Measurements from ENCODE around the gene ACAA1. TPM values are rescaled to one million over a fixed set of nuclear protein-coding genes. Genes with fewer than 3 reads are reported as not detected.

ACAA1 gene
- total and polyA plus RNA-seq, 10 of the 15 experiments (the other 5 are each of a cell fraction or from before 2014, with no cell fraction given): 5.7 to 85.4 (median 60.6) TPM

DNA sequence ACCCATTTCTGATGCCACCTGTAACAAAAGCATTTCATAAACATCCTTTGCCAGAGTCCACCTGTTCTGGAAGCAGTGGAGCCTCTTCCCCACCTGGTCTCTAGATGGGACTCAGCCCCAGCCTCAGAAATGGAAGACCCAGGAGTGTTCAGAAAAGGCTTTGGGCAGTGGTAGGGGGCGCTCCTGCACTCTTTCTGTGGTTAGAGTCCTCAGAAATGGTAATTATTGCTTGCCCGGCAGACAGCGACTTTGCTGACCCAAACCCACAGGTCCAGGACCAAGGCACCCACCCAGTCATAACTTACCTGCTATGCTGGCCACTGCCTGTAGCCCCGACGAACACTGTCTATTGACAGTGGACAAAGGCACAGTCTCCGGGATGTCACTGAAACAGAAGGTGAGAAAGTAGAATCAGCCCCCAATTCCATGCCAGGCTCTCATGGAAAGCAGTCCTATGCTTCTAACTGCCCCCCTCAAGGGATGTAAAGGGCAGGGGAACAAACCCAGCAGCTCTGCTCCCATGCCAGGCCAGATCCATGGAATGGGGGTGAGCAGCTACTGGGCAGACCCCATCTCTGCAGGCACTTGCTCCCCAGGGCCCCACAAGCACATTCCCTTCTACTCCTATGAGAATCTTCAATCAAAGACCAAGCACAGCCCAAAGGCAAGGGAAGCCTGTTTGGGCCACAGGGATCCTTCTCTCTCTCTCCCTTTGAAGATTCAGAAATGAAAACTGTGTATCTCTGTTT is 5.1 kb downstream of the ACAA1 start:
- 77% methylated on average over 6 of the region's 6 CpGs for WGBS (ENCODE audit: insufficient coverage, insufficient replicate concordance, low lambda C conversion rate, missing lambda C conversion rate)
- in situ Hi-C loops (cut with MboI): no loop called here
- no peak overlapping the region for H3K4me3 ChIP-seq
- no TSS peak for BruUV-seq (replicated peaks)
- DNase-seq (ENCODE audit: low read depth, low spot score) (no peak), FAIRE-seq (no peak), ATAC-seq (peak; percentile 60)
- ChIA-PET RAD21 (ENCODE audit: unreplicated experiment) (interaction anchor here (0.9 to 2.5 kb wide), 5 partner anchors 26 to 212 kb away, joined by 3 to 10 read pairs (median 3); partner anchors contain the start of genes OXSR1 and SLC22A14), SMC1A (ENCODE audit: uncharacterized antibody, unreplicated experiment) (interaction anchor here (0.7 to 4.4 kb wide), 16 partner anchors 10 to 227 kb away, joined by 3 to 18 read pairs (median 4); partner anchors contain the start of genes OXSR1 and SLC22A14), POLR2A (interaction anchor here (1.1 to 1.8 kb wide), 3 partner anchors 32 to 215 kb away, joined by 3 to 5 read pairs (median 4); partner anchors contain the start of genes OXSR1 and XYLB), CTCF (interaction anchor here (0.8 to 6.0 kb wide), 27 partner anchors 9 to 349 kb away, joined by 3 to 54 read pairs (median 5); partner anchors contain the start of genes OXSR1, SLC22A14 and XYLB)
- H3K9ac ChIP-seq (ENCODE audit: control insufficient read depth, insufficient read depth, low read length): peak overlapping the region; percentile 11; the same call in 1 of the 2 replicates
- H3K79me2 ChIP-seq (ENCODE audit: control insufficient read depth, insufficient read depth, low read length): peaks cover 22% of the 10 kb centered on the region
- no peak overlapping the region for H2AFZ ChIP-seq (ENCODE audit: control insufficient read depth, low read depth, low read length)
- no peaks in the 10 kb centered on the region for H3K9me3 ChIP-seq (replicated peaks; ENCODE audit: control insufficient read depth, insufficient read depth, low read length)
- H3K4me2 ChIP-seq (ENCODE audit: control insufficient read depth, insufficient read depth): peak overlapping the region; percentile 18; the same call in 1 of the 2 replicates
- no peaks in the 10 kb centered on the region for H3K27me3 ChIP-seq (replicated peaks in 1 of 2; ENCODE audit: control insufficient read depth in 2 of 2, insufficient read depth in 2 of 2, low read length in 1 of 2)
- TF ChIP-seq RAD21 (IDR thresholded peaks at IDR 0.05; ENCODE audit: insufficient read depth, low read depth, low read length): peak; percentile 56
- TF ChIP-seq, protein P1, sequence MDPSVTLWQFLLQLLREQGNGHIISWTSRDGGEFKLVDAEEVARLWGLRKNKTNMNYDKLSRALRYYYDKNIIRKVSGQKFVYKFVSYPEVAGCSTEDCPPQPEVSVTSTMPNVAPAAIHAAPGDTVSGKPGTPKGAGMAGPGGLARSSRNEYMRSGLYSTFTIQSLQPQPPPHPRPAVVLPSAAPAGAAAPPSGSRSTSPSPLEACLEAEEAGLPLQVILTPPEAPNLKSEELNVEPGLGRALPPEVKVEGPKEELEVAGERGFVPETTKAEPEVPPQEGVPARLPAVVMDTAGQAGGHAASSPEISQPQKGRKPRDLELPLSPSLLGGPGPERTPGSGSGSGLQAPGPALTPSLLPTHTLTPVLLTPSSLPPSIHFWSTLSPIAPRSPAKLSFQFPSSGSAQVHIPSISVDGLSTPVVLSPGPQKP (IDR thresholded peaks at IDR 0.05; ENCODE audit: low read depth, low read length): no peak
- TF ChIP-seq SP1 (IDR thresholded peaks at IDR 0.05; ENCODE audit: low read depth, low read length): no peak
- peak; percentile 58; the same call in 1 of the 2 replicates for TF ChIP-seq CBFB (IDR thresholded peaks at IDR 0.05; ENCODE audit: low read depth)
- TF ChIP-seq RUNX3 (IDR thresholded peaks at IDR 0.05; ENCODE audit: low read length): peak; percentile 83
- TF ChIP-seq YY1 (IDR thresholded peaks at IDR 0.05; ENCODE audit: low read depth, low read length): 0 out of 2 replicates have a peak, but pooled peaks have one; percentile 53
- TF ChIP-seq, protein P2, sequence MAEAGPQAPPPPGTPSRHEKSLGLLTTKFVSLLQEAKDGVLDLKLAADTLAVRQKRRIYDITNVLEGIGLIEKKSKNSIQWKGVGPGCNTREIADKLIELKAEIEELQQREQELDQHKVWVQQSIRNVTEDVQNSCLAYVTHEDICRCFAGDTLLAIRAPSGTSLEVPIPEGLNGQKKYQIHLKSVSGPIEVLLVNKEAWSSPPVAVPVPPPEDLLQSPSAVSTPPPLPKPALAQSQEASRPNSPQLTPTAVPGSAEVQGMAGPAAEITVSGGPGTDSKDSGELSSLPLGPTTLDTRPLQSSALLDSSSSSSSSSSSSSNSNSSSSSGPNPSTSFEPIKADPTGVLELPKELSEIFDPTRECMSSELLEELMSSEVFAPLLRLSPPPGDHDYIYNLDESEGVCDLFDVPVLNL (IDR thresholded peaks at IDR 0.05; ENCODE audit: low read depth, low read length): no peak
- TF ChIP-seq, protein P3, sequence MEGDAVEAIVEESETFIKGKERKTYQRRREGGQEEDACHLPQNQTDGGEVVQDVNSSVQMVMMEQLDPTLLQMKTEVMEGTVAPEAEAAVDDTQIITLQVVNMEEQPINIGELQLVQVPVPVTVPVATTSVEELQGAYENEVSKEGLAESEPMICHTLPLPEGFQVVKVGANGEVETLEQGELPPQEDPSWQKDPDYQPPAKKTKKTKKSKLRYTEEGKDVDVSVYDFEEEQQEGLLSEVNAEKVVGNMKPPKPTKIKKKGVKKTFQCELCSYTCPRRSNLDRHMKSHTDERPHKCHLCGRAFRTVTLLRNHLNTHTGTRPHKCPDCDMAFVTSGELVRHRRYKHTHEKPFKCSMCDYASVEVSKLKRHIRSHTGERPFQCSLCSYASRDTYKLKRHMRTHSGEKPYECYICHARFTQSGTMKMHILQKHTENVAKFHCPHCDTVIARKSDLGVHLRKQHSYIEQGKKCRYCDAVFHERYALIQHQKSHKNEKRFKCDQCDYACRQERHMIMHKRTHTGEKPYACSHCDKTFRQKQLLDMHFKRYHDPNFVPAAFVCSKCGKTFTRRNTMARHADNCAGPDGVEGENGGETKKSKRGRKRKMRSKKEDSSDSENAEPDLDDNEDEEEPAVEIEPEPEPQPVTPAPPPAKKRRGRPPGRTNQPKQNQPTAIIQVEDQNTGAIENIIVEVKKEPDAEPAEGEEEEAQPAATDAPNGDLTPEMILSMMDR (IDR thresholded peaks at IDR 0.05 in 2 of 3, conservative IDR thresholded peaks at IDR 0.05 in 1 of 3; ENCODE audit: control insufficient read depth in 2 of 3, extremely low read depth in 1 of 3, insufficient read depth in 1 of 3, low read depth in 3 of 3, low read length in 3 of 3): peak; percentile 59 to 67 (median 61)
- peak; percentile 42; the same call in 1 of the 2 replicates for TF ChIP-seq SMC3 (IDR thresholded peaks at IDR 0.05; ENCODE audit: borderline replicate concordance, low read length)
- peaks cover 18% of the 10 kb centered on the region for H3K4me1 ChIP-seq (ENCODE audit: control insufficient read depth, insufficient read depth, low read length)
- peaks cover 5% of the 10 kb centered on the region for H4K20me1 ChIP-seq (ENCODE audit: control insufficient read depth, insufficient read depth)
- no peak overlapping the region for H3K27ac ChIP-seq (ENCODE audit: control insufficient read depth, insufficient read depth)
- H3K36me3 ChIP-seq (ENCODE audit: control insufficient read depth in 2 of 2, insufficient read depth in 2 of 2, low read length in 1 of 2): peaks cover 11 to 37% of the 10 kb centered on the region in 2 experiments
- intact Hi-C loops (cut with micrococcal nuclease; ENCODE audit: unreplicated experiment): no loop called here

Measured in GM12878 (cell line).